LHCN-M2 (cell line): ENCODE measurements around the gene ATP6V1B1. TPM values are rescaled to one million over a fixed set of nuclear protein-coding genes. Genes with fewer than 3 reads are reported as not detected.

Experiments used
- DNase-seq: peaks from one replicate; pipeline ENCODE4 v3.0.0-alpha.2; 2012; ENCODE audit warnings: low read depth
- polyA plus RNA-seq: library from polyadenylated mRNA; unstranded; fragments of >200 nt; gene quantifications from one replicate; pipeline ENCODE4 v1.2.1, GENCODE V29; 2012; ENCODE audit warnings: missing spikeins
- total RNA-seq: library from RNA; depleted of rRNA; stranded (reverse); fragments of >200 nt; gene quantifications from 2 replicates; pipeline ENCODE4 v1.2.3, GENCODE V29; 2014; rRNA removed

ATP6V1B1 gene
- 0.90 and 2.0 TPM in 2 replicates for total RNA-seq
- polyA plus RNA-seq, result 0.39 TPM

GRCh38 chr2:70935468-70936164 lies at the start of gene ATP6V1B1:
Gene ATP6V1B1, plus strand, starts transcription at chr2:70935900. Its CDS starts 55 bp downstream, at chr2:70935955.
- DNase-seq, result no peak

GRCh38 chr2:70886541-70886987 lies 49.1 kb upstream of the ATP6V1B1 start:
- DNase-seq, result no peak

GRCh38 chr2:70887208-70887549 lies 48.5 kb upstream of the ATP6V1B1 start:
- DNase-seq, result no peak

GRCh38 chr2:70887550-70888246 lies 48.0 kb upstream of the ATP6V1B1 start:
- peak; percentile 18 for DNase-seq

DNA sequence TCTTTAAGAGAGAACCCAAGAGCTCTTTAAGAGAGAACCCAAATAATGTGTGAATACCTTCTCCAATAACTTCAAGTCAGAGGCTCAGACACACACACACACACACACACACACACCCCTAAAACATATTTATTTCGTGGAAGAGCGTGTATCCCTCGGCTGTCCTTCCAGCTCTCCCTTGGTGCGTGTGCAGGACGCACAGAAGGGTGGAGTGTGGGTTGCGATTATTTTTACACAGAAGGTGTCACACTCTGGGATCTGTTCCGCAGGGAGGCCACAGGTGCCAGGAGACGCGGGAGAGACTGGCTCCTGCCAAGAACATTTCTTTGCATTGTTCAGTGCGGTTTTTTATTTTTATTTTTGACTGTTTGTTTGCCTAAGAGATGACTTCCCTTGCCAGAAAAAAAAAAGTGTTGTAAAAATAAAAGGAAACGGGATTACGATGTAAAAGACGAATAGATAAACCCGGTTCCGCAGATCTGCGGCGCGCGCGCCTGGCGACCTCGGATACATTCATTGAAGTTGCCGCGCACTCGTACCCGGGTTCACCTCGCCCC lies 47.3 kb upstream of the ATP6V1B1 start:
- DNase-seq, result no peak

- no peak for DNase-seq
Observed at GRCh38 chr2:70888923-70889715, 46.6 kb upstream of the ATP6V1B1 start.

DNA sequence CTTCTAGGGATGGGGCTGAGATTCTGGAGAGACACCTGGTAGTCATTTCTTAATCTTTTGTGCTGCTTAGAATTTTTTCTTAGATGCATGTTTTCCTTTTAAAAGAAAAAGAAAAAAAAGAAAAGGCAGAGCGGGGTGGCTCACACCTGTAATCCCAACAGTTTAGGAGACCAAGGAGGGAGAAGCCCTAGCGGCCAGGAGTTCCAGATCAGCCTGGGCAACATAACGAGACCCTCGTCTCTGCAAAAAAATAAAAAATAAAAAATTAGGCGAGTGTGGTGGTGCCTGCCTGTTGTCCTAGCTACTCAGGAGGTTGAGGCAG lies 46.0 kb upstream of the ATP6V1B1 start:
- no peak for DNase-seq

DNA sequence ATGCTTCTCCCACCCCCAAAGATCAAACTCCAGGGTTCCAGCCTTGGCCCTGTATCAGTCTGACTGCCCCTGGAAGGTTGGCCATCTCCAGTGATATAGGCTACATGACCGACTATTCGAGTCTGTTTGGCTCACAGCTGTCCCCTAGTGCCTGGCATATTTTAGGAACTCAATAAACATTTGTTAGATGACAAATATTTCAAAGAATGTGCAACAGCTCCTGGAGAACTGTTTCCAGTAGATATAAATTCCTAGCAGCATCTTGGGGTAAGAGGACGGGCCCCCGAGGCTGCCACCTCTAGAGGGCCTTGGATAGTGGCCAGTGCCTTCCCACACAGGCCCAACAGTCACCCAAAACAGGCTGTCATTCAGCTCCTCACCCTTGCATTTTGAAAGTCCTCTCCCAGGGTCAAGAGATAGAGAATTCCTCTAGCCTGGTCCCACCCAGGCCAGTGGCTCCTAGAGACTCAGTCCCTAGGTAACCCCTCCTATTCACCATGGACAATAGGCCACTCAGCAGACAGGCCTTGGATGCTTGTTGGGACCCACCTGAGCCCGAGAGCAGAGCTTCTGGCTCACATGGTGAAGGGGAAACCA lies 45.1 kb upstream of the ATP6V1B1 start:
- peak; percentile 47 for DNase-seq

DNA sequence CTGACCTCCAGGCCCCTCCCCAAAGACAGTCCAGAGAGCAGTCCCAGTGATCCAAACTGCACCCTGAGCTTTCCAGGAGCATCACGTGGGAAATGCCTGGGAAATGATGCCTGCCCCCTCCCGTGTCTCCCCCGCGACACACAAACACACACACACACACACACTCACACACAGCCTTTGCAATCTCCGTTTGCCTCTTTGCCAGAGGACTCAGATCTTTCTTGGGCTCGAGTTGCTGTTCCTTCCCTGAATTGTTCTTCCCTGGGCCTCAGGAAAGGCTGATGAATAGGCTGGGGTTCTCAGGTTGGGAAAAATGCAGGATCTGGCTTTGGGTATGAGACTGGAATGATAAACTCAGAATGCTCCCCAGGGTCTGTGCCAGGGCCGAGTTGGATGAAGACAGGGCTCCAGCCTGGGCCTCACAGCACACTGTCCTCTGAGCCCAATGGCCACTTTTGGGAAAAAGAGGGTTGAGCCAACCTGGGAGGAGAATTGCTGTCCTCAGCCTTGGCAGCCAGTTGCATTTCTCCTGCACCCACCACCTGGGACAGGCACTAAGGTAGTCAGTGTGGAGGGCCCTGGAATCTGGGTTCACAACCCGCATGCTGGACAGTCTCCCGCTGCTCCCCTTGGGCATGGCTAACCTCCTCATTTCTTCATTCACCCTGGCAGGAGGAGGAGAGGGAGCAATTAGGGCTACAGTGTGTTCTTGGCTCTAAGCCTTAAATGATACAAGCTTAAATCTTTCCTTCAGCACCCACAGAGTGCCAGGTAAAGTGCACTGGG lies 43.9 kb upstream of the ATP6V1B1 start:
- no peak for DNase-seq

DNA sequence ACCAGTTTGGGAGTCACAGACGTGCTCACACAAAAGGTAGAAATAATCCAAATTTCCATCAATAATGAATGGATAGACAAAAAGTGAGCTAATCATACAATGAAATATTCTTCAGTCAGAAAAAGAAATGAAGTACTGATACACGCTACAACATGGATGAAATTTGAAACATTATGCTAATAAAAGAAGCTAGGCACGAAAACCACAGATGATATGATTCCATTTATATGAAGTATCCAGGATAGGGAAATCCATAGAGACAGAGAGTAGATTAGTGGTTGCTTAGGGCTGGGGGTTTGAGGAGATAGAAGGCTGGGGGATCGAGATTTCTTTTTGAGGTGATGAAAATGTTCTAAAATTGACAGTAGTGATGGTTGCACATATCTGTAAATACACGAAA lies 43.0 kb upstream of the ATP6V1B1 start:
- no peak for DNase-seq

DNA sequence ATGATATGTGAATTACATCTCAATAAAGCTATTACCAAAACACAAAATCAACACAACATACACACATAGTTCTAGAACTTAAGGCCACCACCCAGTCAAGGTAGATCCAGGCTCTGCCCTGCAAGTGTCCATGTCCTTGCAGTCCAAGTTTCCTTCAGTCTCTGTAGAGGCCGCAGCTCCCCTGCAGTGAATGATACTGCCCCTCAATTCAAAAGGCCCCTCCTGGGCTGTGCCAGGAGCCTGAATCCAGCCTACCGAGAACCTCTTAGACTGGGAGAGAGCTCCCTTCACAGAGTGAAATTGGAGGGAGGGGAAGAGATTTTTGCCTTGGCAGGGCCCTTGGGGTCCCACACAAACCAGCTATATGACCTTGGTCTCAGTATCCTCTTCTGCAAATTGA lies 42.5 kb upstream of the ATP6V1B1 start:
- DNase-seq, result no peak

DNA sequence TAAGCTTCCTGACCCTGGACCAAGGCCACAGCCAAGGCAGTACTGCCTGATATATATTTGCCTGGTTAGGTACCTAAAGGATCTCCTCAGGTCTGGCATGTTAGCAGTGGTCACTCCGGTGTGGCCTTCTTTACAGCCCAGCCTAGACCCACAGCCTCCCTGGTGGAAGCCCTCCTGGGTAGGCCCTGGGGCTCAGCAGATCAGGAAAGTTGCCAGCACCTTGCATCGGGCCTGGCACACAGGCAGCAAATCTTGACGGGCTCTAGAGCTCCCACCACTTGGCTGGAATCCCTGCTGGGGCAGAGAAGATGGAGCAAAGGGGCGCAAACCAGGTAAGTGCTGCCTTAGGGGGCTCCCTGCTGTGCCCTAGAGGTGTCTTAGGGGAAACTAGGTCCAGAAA lies 40.9 kb upstream of the ATP6V1B1 start:
- DNase-seq, result no peak

DNA sequence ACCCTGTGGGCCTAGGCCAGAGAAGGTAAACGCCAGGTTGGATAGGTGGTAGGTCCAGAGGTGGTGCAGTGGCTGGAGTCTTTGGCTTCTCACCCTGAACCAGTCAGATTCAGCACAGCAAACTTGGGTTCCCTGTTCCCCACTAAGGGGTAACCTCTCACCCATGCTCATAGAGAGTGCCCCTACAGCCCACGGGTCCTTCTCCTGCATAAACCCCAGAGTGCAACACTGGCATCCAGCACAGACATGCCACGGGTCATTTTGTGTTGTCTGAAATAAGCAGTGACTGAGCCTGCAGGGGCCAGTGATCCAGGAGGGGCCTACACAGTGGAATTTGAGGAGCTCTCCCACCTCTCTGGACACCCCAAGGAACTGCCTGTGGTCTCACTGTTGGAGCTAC lies 40.5 kb upstream of the ATP6V1B1 start:
- no peak for DNase-seq

DNA sequence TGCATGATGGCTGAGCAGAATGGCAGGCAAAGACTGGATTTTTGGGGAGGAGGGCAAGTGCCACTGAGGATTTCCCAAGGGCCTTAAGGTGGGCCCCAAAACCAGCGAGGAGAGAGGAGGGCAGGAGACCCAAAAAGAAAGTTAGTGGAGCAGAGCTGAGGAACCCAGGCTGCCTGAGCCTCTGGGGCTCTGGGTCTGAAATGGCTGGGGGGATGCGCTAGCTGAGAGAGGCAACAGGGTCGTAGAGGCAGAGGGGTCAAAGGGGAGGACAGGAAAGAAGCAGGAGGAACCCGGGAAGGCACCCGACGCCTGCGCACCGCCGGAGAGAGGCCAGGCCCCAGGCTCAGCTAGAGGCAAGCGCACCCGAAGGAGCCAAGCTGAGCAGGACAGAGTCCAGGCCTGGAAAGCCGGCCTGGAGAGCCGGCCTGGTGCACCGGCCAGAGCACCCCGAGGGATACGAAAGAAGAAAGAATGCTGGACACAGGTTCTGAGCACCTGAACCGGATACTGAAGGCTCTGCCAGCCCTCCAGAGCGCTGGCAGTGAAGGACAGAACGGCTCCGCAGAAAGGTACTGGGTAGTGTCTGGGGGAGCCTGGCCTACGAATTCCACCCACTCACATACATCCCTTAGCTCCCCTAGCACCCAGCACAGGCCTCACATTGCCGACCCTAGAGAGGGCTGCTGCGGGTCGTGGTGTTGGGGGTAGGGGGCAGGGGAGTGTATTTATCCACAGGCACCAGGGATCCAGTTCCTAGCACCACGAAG lies 39.5 kb upstream of the ATP6V1B1 start:
- DNase-seq, result no peak

DNA sequence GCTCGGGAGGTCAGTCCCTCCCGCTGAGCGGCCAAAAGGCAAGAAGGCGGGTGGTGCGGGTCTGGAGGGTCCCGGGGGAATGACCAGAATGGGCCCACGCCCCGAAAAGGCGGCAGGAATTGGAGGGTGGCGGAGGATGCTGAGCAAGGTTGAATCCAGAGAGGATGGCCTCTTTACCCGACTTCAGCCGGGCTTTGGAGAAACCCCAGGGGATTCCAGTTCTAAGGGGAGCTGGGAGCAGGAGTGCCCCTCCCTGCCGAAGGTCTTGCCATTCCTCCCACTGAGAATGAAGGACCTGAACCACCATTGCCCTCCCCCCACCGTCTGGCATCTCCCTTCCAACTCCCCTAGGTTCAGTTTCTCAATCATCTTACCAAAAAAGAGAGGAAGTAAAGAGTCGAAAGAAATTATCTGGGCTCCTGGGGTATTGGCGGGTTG lies 38.9 kb upstream of the ATP6V1B1 start:
- no peak for DNase-seq

DNA sequence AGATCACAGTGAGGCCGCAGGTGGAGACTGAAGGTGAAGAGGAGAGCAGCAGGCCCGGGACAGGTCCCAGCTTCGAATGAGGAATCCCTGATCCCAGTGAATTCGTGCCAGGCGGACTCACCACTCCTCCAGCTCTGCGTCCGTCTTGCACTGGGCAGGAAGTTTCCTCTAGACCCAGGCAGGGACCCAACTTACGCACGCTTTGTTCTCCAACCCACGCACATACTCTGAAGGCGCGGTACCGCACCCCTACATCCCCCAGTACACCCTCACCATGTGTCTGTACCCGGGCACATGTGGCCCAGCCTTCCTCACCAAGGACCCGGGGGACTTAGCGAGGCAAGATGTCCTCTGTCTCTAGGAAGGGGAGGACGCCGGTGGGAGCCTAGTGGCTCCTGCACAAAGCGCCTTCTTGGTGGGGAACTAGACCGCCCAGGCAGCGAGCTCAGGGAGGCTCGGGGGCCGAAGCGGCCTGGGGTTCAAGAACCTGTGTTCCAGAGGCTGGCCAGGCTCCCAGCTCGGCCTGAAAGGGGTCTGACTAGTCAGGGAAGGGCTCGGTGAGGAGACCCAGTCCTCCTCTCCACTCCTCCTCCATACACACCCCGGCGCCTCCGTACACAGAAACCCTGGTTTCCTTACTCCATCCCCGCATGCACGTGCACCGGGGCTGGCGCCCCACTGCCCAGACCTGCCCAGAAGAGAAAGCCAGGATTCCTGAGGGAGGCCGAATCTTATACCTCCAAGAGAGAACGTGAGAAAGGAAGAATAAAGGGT lies 38.3 kb upstream of the ATP6V1B1 start:
- DNase-seq, result no peak

- no peak for DNase-seq
Observed at GRCh38 chr2:70897977-70898226, 37.8 kb upstream of the ATP6V1B1 start.

- no peak for DNase-seq
Observed at GRCh38 chr2:70898363-70899240, 37.1 kb upstream of the ATP6V1B1 start.
